ENCODE results near the gene SERGEF.
A peak's percentile ranks its signal among the peaks of the same experiment; 100 is the strongest.

SERGEF gene

DNA sequence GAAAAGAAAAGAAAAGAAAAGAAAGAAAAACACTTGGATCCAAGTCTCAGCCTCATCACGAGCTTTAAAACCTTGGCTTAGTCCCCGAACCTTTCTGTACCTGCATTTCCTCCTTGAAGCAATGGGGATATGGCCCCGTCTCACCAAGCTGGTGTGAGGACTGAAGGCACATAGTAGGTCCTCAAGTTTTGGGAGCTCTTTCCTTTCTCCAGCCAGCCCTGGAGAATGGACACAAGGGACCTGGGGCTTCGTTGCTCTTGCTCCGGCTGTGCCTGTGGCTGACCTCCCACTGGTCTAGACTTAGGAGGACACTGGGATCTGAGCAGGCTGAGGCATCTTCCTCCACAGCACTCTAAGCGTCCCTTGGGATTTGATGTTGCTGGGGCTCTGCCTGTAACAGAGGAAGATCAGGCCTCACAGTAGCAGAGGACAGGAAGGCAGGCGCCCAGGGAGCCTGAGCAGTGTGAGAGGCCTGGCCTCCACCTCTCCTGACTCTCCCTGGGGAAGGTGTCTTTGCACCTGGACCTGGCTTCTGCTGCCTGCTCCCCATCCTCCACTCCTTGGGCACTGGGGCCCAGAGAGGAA lies 245.5 kb downstream of the SERGEF start:
- DNase-seq, result no peak

DNA sequence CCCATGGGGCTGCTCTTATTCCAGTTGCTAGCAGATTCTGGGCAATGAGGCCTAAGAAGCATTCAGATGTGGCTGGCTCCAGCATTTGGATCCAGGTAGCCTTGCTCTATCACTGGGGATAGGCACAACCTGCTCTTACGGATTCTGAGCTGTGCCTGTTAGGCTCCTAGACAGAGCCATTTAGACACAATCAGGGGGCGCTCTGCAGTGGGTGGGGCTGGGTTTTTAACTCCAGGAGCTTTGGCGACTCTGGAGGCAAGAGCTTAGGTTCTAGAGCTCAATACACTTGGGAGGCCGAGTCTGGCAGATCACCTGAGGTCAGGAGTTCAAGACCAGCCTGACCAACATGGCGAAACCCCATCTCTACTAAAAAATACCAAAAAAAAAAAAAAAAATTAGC lies 246.3 kb downstream of the SERGEF start:
- DNase-seq, result no peak

DNA sequence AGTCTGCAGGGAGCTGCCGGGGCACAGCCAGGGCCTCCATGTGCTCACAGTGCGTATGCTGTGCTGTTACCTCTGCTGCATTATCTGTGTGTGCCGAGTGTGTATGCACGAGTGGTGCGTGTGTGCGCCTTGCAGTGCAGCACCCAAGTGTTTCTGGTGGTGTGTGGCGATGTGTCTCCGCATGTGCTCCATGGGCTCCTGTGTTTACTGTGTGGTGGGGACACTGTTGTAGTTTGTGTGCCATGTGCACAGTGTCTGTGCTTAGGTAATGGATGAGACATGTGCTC lies 246.8 kb downstream of the SERGEF start:
- DNase-seq, result no peak

DNA sequence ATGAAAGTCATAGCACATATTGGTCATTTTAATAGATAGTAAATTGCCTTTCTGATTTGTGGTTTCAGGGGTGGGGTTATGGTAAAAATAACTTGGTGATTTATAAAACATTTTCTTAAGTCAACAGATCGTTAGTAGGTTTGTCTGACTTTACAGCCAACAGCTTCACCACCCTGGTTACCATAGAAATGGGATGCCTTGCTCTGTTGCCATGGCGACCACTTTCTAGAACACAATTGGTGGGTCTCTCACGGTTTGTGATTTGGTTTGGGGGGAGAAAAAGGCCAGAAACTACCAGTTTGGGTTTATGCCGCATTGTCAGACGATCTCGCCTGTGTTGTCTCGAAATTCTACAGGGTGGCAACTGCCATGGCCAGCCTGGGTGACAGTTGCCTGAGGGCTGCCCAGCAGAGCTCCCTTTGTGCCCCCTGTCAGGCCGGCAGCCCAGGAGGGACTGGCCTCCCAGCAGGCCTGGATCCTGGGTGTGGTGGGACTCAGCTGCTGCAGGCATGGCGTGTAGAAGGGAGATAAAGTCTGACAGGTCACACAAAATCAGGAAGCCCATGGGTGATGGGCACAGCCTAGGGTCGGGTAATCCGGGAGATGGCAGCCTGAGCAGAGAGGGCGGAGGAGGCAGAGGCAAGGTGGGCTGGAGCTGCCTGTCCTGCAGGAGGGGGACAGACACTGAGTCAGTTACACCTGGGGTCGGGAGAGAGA lies 247.3 kb downstream of the SERGEF start:
- no peak for DNase-seq

DNA sequence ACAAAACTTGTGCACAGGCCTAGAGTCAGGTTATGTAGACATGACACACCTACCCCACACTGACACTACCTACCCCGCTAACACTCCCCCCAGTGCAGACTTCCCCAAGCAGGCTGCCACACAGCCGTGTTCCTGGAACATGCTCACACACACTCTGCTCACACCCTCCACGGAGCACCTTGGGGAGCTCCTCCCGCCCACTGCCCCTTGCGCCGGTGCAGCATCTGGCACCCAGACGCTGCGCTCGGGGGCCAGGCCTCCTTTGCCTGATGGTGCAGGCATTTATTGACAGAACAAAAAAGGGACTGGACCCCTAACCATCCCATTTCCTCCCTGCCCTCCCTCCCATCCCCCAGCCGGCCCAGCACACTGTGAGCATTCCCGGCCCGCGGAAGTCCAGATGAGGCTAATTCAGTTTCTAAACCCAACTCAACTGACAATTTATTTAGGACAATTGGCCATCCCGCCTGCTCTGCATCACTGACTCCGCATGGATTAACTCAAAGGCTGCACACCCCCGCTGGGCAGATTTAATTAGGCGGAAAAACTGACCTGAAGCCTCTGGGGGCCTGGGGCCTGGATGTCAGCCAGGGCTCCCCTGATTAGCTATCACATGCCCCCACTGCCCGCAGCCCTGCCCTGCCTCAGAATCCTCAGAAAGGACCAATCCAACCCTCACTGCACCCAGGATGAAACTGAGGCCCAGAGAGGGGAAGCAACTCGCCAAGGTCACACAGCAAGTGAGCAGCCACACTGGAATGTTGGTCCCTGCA lies 248.2 kb downstream of the SERGEF start:
- no peak for DNase-seq

DNA sequence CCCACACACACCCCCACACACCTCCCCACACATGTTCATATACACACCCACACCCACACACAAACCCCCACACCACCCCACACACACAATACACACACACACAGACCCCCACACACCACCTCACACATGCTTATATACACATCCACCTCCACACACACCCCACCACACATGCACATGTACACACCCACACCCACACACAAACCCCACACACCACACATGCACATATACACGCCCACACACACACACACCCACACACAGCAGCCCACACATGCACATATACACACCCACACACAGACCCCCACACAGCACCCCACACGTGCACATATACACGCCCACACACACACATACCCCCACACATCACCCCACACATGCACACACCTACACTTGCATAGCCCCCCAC lies 249.1 kb downstream of the SERGEF start:
- DNase-seq, result no peak

DNA sequence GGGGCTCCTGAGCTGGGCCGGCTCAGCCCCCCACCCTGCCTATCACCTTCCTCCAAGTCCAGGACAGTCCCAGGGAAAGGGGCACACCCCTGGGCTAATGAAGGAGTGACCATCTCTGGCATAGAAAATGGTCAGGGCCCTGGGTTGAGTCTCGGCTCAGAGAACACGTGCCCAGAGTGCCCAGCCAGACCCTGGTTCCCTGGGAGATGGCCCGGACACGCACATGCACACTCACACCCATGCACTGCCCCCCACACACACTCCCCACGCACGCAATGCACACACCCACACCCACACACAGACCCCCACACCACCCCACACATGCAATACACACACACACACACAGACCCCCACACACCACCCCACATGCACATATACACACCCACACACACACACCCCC lies 249.6 kb downstream of the SERGEF start:
- no peak for DNase-seq

DNA sequence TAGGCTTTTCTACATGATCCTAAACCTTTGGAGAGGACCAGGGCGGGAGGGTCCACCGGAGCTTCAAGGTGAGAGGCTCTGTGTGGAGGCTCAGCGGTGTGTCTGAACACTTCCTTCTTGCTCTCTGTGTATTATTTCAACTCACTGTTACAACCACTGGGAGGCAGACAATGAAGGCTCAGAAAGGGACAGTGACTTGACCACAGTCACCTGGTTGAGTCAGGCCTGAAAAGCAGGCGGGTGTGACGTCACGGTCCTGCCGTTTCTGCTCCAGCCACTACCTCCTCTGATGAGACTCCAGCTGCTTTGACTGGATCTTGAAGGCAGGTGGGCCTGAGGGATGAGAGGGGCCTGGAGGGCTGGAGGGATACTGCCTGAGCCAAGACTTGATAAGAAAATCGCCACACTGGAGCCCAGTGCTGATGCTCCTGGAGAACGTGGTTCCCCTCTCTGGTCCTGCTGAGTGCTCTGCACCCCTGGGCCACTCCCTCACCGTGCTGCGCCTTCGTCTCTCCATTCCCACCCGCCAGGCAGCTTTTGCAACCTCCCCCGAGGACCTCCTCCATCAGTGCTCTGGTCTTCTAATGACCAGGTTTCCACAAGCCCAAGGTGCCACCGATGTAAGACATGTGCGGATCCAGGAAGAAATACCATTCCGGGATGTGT lies 250.4 kb downstream of the SERGEF start:
- no peak for DNase-seq

DNA sequence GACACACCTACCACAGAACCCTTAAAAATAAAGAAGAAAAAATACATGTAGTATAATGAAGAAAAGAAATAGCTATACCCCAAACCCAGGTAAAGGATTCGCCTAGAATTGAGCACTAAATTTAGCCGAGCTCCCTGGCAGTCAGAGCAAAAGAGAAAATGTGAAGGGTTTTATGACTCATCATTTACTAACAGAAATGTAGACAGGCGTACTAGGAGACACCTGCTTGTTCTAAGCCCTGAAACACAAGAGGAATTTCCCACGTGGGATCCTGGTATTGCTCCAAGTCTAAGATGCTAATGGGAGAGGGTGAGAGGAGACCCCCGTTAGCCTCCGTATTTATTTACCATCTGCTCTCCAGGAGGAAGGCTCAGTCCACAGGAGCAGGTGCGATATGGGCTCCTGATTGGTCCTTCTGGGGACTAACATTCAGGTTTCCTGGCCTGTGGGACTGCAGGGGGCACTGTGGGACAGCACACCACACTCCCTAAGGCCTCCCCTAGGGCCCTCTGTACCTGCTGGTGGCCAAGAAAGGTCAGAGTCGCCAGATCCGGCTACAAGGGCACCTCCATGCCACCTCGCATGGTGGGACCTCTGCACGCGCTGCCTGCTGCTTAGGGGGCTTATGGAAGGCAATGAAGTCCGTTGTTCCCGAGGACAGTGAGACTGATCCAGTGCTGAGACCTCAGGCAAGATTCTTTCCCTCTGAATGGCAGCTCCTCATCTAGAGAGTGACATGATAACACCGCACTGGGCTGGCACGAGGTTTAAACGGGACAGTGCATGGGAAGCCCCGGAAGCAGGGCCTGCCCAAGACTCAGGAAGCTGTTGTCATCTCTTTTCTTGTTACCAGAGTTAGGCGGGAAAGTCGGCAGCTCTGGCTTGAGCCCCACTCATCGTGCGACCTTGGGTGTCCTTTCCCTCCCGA lies 252.5 kb downstream of the SERGEF start:
- peak in 2 of 3 donors; percentile 28 to 39 for DNase-seq

DNA sequence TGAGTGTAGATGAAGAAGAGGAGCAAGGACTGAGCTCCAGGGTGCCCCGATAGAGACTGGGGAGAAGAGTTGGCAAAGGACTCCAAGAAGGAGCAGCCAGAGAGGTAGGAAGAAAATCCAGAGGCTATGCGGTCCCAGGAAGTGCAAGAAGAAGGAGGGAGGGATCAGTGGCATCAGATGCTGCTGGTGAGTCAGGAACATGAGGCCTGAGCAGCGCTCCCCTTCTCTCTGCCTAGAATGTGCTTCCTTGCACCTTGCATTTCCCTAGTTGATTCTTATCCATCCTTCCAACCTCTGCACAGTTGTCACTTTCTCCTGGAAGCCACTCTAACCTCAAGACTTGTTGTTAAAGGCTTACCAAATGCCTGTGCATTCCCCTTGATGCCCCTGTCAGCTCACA lies 257.0 kb downstream of the SERGEF start:
- no peak for DNase-seq

DNA sequence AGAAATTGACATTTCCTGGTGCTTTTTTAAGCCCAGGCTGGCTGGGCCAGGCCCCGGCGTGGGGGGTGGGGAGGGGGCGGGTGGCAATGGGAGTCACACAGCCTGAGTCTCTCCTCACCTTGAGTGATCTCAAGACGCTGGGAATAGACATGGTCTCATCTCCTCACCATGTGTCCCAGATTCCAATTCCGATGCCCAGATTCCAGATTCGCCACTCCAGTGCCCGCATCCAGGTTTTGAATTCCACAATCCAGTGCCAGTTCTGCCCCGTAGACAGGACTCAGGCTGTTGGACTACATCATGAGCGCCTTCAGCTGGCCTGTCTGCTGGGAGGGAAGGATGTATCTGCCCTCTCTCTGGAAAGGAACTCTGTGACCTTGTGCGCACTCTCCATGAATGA lies 259.2 kb downstream of the SERGEF start:
- no peak for DNase-seq

DNA sequence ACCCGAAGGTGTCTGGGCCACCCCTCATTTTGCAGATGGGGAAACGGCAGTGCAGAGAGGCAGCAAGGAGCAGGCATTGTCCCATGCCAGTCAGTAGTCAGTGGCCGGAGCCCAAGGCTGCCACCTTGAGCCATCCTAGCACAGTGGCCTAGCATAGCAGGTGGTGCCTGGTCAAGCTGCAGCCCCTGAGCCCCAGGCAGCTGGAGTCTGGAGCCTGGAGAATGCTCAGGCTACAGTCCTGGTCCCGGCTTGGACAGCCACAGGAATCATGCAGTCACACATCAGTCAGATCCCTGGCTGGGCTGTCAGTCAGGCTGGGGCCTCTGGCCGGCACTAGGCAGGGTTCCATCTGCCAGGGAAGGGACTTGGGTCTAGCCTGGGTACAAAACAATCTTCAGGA lies 259.7 kb downstream of the SERGEF start:
- DNase-seq, result no peak

DNA sequence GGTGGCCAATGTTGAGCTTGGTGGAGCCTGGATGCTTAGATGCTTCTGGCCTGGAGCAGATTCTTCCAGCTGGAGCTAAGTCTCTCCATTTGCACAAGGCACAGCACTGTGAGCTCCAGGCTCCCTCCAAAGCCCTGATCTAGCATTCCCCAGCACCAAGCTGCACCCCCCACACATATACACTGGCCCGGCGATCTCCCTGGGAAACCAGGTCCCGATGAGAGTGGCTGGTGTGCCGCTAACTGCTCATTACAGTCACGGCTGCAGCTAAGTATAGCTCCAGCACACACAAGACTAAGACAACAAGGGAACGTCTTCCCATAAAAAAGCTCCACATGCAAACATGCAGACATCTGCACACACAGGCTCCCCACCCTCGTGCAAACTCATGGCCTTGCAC lies 260.7 kb downstream of the SERGEF start:
- no peak for DNase-seq

DNA sequence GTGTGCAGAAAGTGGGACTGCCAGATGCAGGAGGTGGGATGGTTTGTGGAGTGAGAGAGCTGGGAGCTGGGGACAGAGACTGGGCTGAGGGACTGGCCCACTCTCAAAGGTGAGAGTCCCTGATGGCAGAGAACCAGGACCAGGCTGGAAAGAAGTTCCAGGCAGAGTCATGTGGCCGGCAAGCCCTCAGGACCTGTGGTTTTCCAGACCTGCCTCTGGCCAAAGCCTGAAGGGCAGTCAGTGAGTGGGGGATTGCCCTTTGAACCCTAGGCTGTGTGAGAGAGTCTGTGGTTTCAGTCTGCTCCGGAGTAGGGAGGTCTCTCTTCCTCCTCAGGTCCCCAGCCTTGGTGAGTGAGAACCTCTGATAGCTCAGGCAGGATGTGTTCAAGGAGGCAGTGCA lies 261.3 kb downstream of the SERGEF start:
- no peak for DNase-seq

DNA sequence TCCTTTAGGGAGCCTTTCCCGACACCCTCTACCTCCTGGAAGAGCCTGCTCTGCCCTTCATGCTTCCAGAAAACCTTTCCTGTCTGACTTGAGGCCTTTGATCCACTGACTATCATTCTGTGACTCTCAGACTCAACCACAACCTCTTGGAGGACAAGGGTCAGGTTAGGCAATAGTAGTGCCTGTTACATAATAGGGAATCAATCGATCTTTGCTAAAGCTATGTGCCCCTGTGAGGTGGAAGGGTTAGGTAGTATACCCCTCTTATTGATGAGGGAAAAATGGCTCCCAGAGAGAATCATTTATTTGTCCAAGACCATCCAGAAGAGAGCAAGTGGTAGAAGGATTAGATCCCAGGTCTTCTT lies 262.1 kb downstream of the SERGEF start:
- no peak for DNase-seq

DNA sequence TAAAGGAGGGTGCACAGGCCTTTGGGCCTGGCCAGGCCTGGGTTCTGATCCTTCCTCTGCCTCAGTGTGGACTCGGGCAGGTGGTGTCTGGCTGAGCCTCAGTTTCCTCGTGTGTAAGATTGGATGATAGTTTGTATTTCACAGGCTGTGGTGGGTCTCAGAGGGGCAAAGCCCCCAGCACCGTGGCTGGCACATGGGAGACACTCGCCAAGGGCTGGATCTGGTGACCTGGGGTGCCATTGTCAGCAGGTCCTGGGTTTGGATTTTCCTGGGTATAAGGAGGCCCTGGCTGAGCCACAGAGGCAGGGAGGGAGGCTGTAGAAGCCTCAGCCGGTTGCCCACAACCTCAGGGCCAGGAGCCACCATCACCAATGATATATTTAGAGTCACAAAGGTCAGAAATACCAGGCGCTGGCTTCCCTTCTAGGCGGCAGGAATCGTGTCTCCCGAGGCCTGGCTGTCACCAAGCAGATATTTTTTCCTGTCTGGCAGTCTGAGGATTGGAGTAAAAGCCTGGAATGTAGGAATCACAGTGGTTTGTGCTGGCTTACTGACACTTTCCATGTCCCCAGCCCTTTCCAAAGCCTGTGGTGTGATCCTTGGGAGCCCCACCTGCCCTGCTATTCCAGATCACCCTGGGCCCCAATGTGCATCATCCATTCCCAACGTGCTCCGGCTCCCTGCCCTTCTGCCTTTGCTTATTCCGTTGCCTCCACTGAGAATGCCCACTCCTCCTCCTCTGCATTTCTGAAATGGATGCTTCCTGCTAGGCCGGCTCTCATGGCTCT lies 262.6 kb downstream of the SERGEF start:
- DNase-seq, result no peak

DNA sequence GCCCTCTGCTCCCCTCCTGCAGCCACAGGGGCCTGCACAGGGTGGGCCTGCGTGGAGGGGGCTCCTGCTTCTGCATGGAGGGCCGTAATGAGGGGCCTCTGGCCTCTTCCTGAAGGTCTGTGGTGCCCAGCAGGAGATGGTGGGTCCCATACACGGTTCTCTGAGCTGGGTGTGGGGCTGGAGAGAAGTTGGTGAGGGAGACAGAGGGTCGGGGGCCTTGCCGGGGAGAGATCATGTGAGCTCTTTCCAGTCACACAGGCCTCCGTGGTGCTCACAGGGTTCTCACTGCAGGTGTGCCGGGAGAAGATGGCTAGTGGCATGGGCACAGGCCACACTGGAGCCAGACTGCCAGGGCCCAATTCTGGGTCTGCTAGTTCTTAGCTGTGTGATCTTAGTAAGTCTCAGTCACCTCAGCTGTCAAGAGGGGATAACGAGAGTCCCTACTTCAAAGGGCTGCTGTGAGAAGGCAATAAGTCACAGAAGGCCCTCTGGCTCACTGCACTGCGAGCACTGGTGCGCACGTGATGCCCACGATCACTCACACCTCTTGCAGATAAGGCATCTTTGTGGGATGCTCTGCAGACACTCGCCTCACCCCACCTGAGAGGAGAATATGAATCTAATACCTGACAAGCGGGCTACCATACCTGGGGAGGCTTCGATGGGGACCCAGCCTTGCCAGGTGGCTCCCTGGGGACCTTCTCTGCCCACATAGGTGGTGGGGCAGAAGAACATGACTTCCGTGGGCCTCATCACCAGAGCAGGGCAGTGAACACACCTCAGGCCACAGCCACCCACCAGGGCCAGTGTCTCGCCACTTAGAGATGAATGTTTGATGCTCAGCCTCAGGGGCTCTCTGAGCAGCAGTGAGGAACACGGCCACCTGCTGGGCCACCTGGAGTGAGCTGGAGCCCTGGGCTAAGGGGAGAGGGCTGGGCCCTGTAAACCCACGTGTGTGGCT lies 263.8 kb downstream of the SERGEF start:
- DNase-seq, result no peak

DNA sequence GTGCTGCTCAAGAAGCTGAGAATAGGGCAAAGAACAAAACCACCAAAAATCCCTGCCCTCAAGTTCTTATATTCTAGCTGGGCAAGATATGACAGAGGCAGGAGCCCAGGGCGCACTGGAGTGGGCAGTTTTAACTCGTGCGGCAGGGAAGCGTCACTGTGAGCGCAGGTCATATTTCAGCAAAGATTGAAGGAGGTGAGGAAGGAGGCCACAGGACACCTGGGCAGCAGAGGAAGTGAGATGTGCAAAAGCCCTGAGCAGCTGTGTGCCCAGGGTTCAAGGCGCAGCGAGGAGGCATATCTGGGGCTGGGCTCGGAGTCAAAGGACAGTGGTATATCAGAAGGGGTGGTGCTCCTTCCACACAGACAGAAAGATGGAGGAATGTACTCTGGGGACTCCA lies 264.8 kb downstream of the SERGEF start:
- DNase-seq, result no peak

DNA sequence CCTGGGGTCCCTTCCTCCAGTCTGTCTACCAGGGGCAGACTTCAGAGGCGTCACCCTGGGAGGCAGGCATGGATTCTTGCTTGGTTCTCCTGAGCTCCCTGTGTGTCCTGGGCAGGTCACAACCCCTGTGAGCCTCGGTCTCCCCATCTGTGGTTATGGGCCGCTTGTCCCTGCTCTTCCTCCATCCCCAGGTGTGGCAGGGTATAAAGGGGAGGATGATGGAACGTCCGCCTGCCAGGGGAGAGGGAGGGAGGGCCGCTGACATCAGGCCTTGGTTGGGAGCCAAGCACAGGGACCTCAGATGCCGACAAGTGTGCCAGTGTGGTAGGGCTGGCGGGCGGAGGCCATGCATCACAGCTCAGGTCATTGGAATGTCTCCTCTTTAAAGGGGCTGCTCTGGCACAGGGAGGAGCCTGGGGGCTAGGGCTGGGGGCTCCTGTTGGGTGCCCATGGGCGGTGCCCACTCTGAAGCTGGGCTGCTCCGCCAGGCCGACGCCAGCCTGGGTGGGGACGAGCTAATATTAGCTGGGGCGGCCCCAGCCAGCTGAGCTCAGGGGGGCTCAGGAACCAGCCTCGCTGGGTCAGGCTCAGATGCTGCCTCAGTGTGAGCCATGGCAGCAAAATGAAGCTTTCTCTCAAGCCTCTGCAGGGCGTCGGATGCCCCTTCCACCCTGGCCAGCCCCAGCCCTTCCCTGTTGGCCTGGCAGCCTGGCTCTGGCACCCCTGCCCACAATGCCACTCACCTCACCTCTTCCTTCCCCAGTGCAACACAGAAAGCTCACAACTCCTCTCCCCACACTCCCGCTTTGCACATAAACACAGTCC lies 265.5 kb downstream of the SERGEF start:
- no peak for DNase-seq

DNA sequence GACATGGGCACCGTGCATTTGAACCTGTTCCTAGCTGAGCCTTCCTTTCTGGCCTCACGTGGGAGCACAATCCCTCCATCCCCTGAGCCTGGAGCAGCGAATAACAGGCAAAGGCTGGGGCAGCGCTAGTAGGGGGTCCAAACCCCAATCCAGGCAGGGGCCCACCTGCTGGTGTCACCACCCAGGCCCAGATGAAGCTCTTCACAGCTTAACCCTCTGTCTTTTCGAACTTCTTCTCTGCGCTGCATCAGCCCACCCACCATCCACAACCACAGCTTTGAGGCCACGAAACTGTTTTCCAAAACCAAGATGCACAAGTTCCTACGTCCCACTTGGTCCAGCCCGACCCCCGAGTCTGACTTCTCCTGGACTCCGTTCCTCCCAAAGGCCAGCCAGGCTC lies 266.8 kb downstream of the SERGEF start:
- no peak for DNase-seq
